Effector memory CD4-positive, alpha-beta T cell (primary cell): ENCODE measurements around the gene CLEC2A.

Source experiments
- DNase-seq, 3 donors: peaks; one replicate each; pipeline ENCODE4 v3.0.0-alpha.2; 2020
- H3K27ac ChIP-seq: 2 replicates; pipeline ENCODE4 v1.7.0; 2013; ENCODE audit warnings: mild to moderate bottlenecking, low read length, moderate library complexity; ENCODE audit not compliant: insufficient read depth, poor library complexity, severe bottlenecking
- H3K27me3 ChIP-seq: replicated peaks from 2 replicates; pipeline ENCODE4 v1.7.0; 2013; ENCODE audit warnings: mild to moderate bottlenecking, low read length; ENCODE audit not compliant: insufficient read depth, control insufficient read depth, poor library complexity, severe bottlenecking
- H3K36me3 ChIP-seq: 2 replicates; pipeline ENCODE4 v1.7.0; 2013; ENCODE audit warnings: mild to moderate bottlenecking, low read length, moderate library complexity; ENCODE audit not compliant: control insufficient read depth, insufficient read depth
- H3K4me1 ChIP-seq: 2 replicates; pipeline ENCODE4 v1.7.0; 2013; ENCODE audit warnings: low read length, mild to moderate bottlenecking; ENCODE audit not compliant: control insufficient read depth, insufficient read depth, poor library complexity, severe bottlenecking
- H3K4me3 ChIP-seq: 2 replicates; pipeline ENCODE4 v1.7.0; 2013; ENCODE audit warnings: low read length, low read depth, mild to moderate bottlenecking; ENCODE audit not compliant: insufficient read depth, poor library complexity, severe bottlenecking
- H3K9me3 ChIP-seq: 2 replicates; pipeline ENCODE4 v1.7.0; 2013; ENCODE audit warnings: mild to moderate bottlenecking, low read length, moderate library complexity; ENCODE audit not compliant: control insufficient read depth

CLEC2A gene

GRCh38 chr12:9911708-9912107 is 20.5 kb downstream of the CLEC2A start:
- Histone ChIP-seq H3K4me1 (no peaks in the 10 kb centered on the region), H3K27ac (no peak overlapping the region), H3K4me3 (no peak overlapping the region), H3K27me3 (no peaks in the 10 kb centered on the region), H3K36me3 (no peaks in the 10 kb centered on the region), H3K9me3 (peaks cover 17% of the 10 kb centered on the region)
- no peak for DNase-seq

GRCh38 chr12:9910716-9911421 is 21.3 kb downstream of the CLEC2A start:
- H3K4me1 ChIP-seq, result peaks cover 5% of the 10 kb centered on the region
- H3K9me3 ChIP-seq, result peaks cover 17% of the 10 kb centered on the region
- no peak overlapping the region for H3K4me3 ChIP-seq
- no peak overlapping the region for H3K27ac ChIP-seq
- H3K27me3 ChIP-seq, result no peaks in the 10 kb centered on the region
- H3K36me3 ChIP-seq, result no peaks in the 10 kb centered on the region
- no peak for DNase-seq

GRCh38 chr12:9909724-9910123 is 22.4 kb downstream of the CLEC2A start:
- Histone ChIP-seq H3K36me3 (no peaks in the 10 kb centered on the region), H3K4me3 (no peak overlapping the region), H3K27ac (no peak overlapping the region), H3K9me3 (peaks cover 17% of the 10 kb centered on the region), H3K27me3 (no peaks in the 10 kb centered on the region), H3K4me1 (peaks cover 5% of the 10 kb centered on the region)
- no peak for DNase-seq

DNA sequence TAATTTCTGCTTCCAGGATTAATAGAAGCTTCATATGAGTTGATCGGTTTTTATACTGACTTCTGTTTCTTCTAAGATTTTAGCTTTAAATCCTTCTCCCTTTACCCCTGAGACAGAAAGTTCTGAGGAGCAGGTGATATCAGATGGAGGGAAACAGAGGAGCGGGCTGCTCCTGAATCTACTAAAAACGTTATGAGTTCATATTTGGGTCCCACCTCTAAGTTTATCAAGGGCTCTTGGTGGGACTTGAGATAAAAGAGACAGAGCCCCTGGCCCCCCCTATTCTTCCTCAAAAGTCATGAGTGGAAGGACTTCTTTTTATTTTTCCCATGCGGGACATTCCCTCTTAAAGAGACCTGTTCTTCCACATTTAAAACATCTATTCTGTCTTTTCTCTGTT is 23.8 kb downstream of the CLEC2A start:
- H3K27me3 ChIP-seq, result no peaks in the 10 kb centered on the region
- H3K4me1 ChIP-seq, result peaks cover 5% of the 10 kb centered on the region
- H3K4me3 ChIP-seq, result no peak overlapping the region
- no peaks in the 10 kb centered on the region for H3K36me3 ChIP-seq
- H3K9me3 ChIP-seq, result peaks cover 17% of the 10 kb centered on the region
- H3K27ac ChIP-seq, result no peak overlapping the region
- no peak for DNase-seq

- no peak overlapping the region for H3K4me3 ChIP-seq
- H3K27ac ChIP-seq, result no peak overlapping the region
- H3K36me3 ChIP-seq, result no peaks in the 10 kb centered on the region
- peaks cover 18% of the 10 kb centered on the region for H3K9me3 ChIP-seq
- DNase-seq, result no peak
- no peaks in the 10 kb centered on the region for H3K27me3 ChIP-seq
- peaks cover 5% of the 10 kb centered on the region for H3K4me1 ChIP-seq
These were observed 24.4 kb downstream of the CLEC2A start for GRCh38 chr12:9907769-9908168.

DNA sequence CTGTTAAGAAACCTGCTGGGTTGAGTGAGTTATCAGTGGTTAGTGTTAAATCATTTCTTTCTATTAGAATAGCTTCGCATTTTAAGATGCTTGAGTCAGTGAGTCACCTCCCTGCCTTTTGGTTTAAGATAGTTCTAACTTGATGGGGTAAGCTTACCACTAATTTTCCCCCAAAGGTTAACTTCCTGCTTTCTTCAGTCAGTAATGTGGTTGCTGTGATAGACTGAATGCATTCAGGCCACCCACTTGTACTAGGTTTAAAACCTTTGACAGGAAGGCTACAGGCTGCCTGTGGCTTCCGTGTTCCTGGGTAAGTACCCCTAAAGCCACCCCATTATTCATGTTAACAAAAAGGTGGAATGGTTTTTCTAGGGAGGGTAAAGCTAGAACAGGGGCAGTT is 25.3 kb downstream of the CLEC2A start:
- H3K27ac ChIP-seq, result no peak overlapping the region
- DNase-seq, result peak in 2 of 3 donors; percentile 1 to 7
- no peak overlapping the region for H3K4me3 ChIP-seq
- H3K4me1 ChIP-seq, result peaks cover 5% of the 10 kb centered on the region
- no peaks in the 10 kb centered on the region for H3K36me3 ChIP-seq
- peaks cover 24% of the 10 kb centered on the region for H3K9me3 ChIP-seq
- no peaks in the 10 kb centered on the region for H3K27me3 ChIP-seq

DNA sequence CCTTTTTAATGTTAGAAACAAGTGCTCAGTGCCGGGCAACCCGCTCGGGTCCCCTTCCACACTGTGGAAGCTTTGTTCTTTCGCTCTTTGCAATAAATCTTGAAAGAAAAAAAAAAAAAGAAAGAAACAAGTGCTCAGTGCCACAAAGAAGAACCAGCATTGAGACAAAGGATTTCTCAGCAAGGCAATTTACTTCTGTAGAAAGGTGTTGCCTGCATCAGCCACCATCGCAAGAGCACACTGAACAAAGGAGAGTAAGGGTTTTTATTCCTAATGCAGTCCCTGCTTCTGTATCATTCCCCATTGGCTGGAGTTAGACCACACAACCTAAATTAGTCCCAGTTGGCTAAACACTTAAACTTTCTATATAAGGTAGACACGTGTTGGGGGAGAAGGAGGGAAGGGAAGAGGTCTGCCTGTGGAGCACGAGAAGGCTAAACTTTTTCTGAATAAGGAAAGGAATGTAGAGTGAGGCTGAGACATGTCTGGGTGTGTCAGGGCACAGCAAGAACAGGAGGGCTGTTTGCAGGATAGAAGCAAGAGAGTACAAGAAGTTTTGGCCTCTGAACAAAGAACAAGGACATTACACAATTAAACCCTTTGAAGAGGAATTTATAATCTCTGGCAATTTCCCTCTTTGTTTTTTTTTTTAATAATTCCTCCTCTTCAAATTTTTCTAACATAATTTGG is 29.5 kb downstream of the CLEC2A start:
- peaks cover 5% of the 10 kb centered on the region for H3K4me1 ChIP-seq
- peaks cover 7% of the 10 kb centered on the region for H3K9me3 ChIP-seq
- no peak for DNase-seq
- H3K27me3 ChIP-seq, result no peaks in the 10 kb centered on the region
- H3K27ac ChIP-seq, result no peak overlapping the region
- H3K36me3 ChIP-seq, result no peaks in the 10 kb centered on the region
- no peak overlapping the region for H3K4me3 ChIP-seq

GRCh38 chr12:9900930-9901329 is 31.2 kb downstream of the CLEC2A start:
- Histone ChIP-seq H3K27me3 (no peaks in the 10 kb centered on the region), H3K4me1 (no peaks in the 10 kb centered on the region)
- no peak for DNase-seq

DNA sequence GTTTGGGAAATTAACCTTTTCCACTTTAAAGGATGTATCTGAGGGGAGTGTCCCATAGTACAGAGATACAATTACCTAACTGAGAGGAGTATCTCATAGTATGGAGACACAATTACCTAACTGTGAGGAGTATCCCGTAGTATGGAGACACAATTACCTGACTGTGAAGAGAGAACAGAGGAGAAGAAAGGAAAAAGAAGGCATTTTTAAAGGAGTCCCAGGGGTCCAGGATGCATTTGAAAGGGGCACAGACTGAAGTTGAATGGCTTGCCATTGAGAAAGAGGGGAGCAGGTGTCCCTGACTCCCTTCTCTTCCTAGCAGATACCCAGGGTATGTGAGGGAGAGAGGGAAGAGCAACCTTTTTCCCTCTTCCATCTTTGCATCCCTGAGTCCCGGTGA is 33.0 kb downstream of the CLEC2A start:
- no peak overlapping the region for H3K27ac ChIP-seq
- no peaks in the 10 kb centered on the region for H3K36me3 ChIP-seq
- peaks cover 7% of the 10 kb centered on the region for H3K9me3 ChIP-seq
- DNase-seq, result no peak
- no peaks in the 10 kb centered on the region for H3K4me1 ChIP-seq
- H3K4me3 ChIP-seq, result no peak overlapping the region
- H3K27me3 ChIP-seq, result no peaks in the 10 kb centered on the region

More at GRCh38 chr12:9900930-9901329, 31.2 kb downstream of the CLEC2A start:
- no peak overlapping the region for H3K27ac ChIP-seq
- peaks cover 7% of the 10 kb centered on the region for H3K9me3 ChIP-seq
- no peak overlapping the region for H3K4me3 ChIP-seq
- H3K36me3 ChIP-seq, result no peaks in the 10 kb centered on the region

DNA sequence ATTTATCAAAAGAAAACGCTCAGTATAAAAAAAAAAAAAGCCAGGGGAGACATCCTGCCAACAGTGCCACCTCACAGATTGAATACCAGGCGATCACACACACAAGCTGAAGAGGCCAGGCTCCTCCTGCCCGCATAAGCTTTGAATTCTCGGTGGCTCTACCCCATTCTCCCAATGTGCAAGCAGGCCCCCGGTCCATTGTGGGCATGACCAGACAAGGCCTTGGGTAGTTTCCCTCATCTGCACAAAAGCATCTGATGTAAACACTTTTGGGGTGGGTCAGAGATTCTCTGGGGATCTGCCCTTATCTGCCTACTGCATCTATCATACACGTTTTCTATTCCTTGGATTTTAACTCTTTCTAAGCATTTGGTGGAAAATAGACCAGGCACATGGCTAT is 34.6 kb downstream of the CLEC2A start:
- Histone ChIP-seq H3K4me1 (no peaks in the 10 kb centered on the region), H3K4me3 (no peak overlapping the region), H3K27me3 (no peaks in the 10 kb centered on the region), H3K36me3 (no peaks in the 10 kb centered on the region), H3K9me3 (peaks cover 4% of the 10 kb centered on the region), H3K27ac (no peak overlapping the region)
- DNase-seq, result no peak
